ACC112 (cell line): ENCODE measurements around the gene VGF.

Source experiments
- H2AFZ ChIP-seq: fragments of 200-600 bp; sonication (generic); one replicate; pipeline ENCODE4 v1.6.0; 2017; ENCODE audit warnings: antibody characterized with exemption, low read length; ENCODE audit not compliant: unreplicated experiment
- H3K27ac ChIP-seq: fragments of 200-600 bp; sonication (generic); 2 replicates; pipeline ENCODE4 v1.5.1; 2014; ENCODE audit warnings: low read depth, mild to moderate bottlenecking, antibody characterized with exemption, low read length, moderate library complexity
- H3K27me3 ChIP-seq: fragments of 200-600 bp; sonication (generic); 2 replicates; pipeline ENCODE4 v1.6.1; 2014; ENCODE audit warnings: mild to moderate bottlenecking, antibody characterized with exemption, low read length, moderate library complexity, mixed read lengths; ENCODE audit not compliant: insufficient read depth
- H3K36me3 ChIP-seq: fragments of 200-600 bp; sonication (generic); 2 replicates; pipeline ENCODE4 v1.6.1; 2016; ENCODE audit warnings: mild to moderate bottlenecking, antibody characterized with exemption, low read length, moderate library complexity, mixed read lengths; ENCODE audit not compliant: insufficient read depth
- H3K4me1 ChIP-seq: fragments of 200-600 bp; sonication (generic); one replicate; pipeline ENCODE4 v1.6.1; 2016; ENCODE audit warnings: low read length, mixed read lengths; ENCODE audit not compliant: insufficient read depth, unreplicated experiment, control insufficient read depth
- H3K4me3 ChIP-seq: fragments of 200-600 bp; sonication (generic); 2 replicates; pipeline ENCODE4 v1.5.1; 2014; ENCODE audit warnings: mild to moderate bottlenecking, low read depth, low read length
- H3K79me2 ChIP-seq: fragments of 200-600 bp; sonication (generic); one replicate; pipeline ENCODE4 v1.6.0; 2016; ENCODE audit warnings: low read length; ENCODE audit not compliant: control insufficient read depth, unreplicated experiment, insufficient read depth

The VGF gene

DNA sequence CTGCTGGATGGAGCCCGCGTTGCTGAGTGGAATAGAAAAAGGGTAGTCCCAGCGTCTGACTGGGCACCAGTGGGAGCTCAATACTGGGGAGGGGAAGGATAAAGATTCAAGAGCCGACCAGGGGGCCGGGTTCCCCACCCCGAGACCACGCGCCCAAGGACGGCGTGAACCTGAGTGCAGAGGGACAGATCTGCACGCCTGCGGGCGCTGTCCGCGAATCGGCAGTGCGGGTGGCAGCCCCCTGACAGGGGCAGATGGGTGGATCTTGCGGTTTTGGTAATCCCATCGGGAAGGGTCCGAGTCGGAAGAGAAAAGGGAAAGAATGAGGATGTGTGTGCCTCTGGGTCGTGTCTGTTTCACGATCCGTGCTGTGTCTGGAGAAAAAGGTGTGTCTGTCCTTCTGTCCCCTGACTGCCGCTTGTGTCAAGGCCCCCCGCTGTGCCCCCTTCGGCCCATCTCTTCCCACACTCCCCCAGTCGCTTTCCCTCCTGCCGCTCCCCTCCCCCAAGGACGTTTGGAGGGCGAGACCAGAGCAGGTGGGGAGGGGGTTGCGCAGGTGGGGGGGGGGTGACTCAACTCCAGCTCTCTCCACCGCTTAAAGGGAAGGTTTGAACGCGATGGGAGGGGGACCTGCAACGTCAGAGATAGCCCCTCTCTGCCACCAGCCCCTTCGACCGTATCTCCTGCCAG lies 734 bp upstream of the VGF start:
- Histone ChIP-seq H3K4me1 (peaks cover 53% of the 10 kb centered on the region), H3K27me3 (peaks cover 46% of the 10 kb centered on the region), H3K79me2 (no peaks in the 10 kb centered on the region), H3K27ac (no peak overlapping the region), H3K4me3 (peak overlapping the region; percentile 78), H3K36me3 (no peaks in the 10 kb centered on the region), H2AFZ (peak overlapping the region; percentile 69)

DNA sequence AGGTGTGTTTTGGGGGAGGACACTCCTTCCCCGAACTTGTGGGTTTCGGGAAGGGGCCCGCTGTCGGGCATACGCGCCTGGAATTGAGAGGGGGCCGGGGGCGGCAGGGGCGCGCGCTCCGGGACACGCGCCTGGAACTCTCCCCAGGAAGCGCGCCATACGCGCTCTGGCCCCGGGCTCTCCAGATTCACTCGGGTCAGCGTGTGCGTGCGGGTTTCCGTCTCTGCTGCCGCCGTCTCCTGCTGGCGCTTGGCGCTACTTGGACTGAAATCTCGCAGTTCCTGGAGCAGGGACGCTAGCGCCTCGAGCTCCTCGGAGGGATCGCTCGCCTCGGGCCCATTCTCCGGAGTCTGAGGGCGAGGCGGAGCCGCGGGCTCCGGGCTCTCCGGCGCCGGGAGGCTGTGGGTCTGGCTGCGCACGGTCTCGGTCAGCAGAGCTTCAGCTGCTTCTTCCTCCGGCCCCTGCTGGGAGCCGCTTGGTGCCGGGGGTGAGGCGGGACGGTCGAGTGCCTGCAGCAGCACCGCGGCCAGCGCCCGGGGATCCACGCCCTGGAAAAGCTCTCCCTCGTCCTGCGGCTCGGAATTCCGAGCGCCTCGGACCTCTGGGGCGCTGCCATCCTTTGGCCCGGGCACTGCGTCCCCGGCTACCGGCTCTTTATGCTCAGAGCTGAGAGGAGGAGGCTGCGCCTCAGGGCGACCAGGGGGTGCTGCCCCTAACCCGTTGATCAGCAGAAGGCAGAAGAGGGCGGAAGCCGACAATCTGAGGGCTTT lies 1.1 kb downstream of the VGF start:
- H3K27ac ChIP-seq = no peak overlapping the region
- H3K27me3 ChIP-seq = peaks cover 33% of the 10 kb centered on the region
- no peaks in the 10 kb centered on the region for H3K36me3 ChIP-seq
- H3K4me1 ChIP-seq = peaks cover 54% of the 10 kb centered on the region
- no peaks in the 10 kb centered on the region for H3K79me2 ChIP-seq
- H3K4me3 ChIP-seq = peak overlapping the region; percentile 80
- no peak overlapping the region for H2AFZ ChIP-seq

DNA sequence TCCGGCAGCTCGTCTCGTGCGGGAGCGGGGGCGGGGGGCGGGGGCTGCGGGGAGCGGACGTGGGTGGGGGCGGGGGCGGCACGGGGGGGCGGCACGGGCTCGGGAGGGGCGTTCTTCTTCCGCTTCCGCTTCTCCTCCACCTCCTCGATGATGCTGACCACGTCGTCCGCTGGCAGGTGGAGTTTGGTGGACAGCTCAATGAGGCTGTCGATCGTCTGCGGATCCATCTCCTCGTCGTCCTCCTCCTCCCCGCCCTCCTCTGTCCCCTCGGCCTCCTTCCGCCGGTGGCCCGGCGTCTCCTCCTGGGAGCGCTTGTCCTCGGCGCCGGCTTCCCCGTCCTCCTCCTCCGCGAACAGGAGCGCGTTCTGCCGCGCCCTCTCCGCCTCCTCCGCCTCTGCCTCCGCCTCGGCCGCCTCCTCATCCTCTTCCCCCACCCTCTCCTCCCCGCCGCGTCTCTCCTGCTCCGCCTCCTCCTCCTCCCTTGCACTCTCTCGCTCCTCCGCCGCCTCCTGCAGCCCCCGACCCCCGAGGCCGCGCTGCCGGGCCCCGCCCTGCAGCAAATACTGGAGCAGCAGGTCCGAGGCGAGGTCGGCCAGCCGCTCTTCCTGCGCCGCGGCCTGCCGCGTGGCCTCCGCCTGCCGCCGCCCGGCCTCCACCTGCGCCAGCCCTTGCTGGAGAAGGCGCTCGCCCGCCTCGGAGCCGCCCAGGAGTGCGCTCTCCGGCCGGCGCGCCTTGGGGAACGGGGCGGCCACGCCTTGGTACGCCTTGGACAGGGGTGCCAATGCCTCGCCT lies 1.9 kb downstream of the VGF start:
- peaks cover 51% of the 10 kb centered on the region for H3K4me1 ChIP-seq
- no peaks in the 10 kb centered on the region for H3K36me3 ChIP-seq
- no peak overlapping the region for H2AFZ ChIP-seq
- H3K4me3 ChIP-seq = peak overlapping the region; percentile 80
- no peaks in the 10 kb centered on the region for H3K79me2 ChIP-seq
- H3K27me3 ChIP-seq = peaks cover 33% of the 10 kb centered on the region
- no peak overlapping the region for H3K27ac ChIP-seq

DNA sequence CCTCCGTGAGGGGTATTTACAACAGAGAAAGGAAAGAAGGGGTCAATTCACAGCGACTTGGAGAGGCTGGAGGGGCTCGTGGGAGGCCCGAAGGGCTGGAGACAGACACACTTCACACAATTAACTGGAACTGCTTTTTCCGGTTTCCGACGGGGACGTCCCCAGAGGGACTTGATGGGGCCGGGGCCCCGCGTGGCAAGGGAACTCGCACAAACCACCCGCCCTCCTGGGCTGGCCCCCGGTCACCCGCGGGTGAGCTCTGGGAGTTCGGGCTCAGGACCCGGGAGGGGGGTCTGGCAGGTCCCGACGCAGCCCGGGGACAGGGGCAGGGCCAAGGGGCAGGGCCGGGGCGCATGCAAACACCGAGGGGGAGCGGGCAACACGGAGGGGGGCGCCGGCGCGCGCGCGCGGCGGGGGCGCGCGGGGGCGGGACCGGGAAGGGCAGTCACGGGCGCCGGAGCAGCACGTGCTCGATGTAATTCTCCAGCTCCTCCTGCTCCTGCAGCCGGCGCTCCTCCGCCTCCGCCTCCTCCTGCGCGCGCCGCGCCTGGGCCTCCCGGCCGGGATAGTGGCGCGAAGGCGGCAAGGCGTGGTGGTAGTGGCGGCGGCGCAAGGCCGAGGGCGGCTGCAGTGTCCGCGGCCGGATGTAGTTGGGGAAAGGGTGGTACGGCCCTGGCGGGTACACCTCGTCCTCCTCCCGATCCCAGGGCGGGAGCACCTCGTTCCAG lies 2.7 kb downstream of the VGF start:
- H3K4me3 ChIP-seq = peak overlapping the region; percentile 77
- H2AFZ ChIP-seq = no peak overlapping the region
- H3K27me3 ChIP-seq = peaks cover 28% of the 10 kb centered on the region
- H3K36me3 ChIP-seq = no peaks in the 10 kb centered on the region
- no peaks in the 10 kb centered on the region for H3K79me2 ChIP-seq
- no peak overlapping the region for H3K27ac ChIP-seq
- H3K4me1 ChIP-seq = peaks cover 44% of the 10 kb centered on the region

GRCh38 chr7:101161692-101162471 lies 3.5 kb downstream of the VGF start:
- H3K4me3 ChIP-seq = 0 out of 2 replicates have a peak overlapping the region, but pooled peaks have one; percentile 77
- H3K4me1 ChIP-seq = peaks cover 36% of the 10 kb centered on the region
- no peak overlapping the region for H3K27ac ChIP-seq
- H3K36me3 ChIP-seq = 0 out of 2 replicates have a peak, but pooled peaks cover 3% of the 10 kb centered on the region
- H3K79me2 ChIP-seq = no peaks in the 10 kb centered on the region
- H3K27me3 ChIP-seq = peaks cover 20% of the 10 kb centered on the region
- H2AFZ ChIP-seq = no peak overlapping the region

DNA sequence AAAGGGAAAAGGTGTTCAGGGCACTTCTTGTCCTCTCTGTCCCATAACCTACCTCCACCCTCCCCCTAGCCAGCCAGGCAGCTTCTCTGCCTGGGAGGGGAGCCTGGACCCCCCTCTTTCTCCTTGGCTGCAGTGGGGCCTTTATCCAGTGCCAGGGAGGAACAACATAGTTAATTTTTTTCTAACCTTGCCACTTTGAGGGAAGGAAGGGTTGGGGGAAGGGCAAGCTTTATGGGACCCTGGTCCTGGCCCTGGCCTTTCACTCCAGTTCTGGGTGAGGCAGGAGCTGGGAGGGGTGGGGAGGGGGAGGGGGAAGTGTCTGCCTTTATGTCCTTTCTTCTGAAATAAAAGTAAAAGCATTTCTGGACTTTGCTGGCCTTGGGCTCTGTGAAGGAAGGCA lies 4.5 kb downstream of the VGF start:
- Histone ChIP-seq H2AFZ (no peak overlapping the region), H3K27me3 (peaks cover 12% of the 10 kb centered on the region), H3K79me2 (peaks cover 3% of the 10 kb centered on the region), H3K27ac (no peak overlapping the region), H3K4me3 (no peak overlapping the region), H3K4me1 (peaks cover 28% of the 10 kb centered on the region), H3K36me3 (0 out of 2 replicates have a peak, but pooled peaks cover 3% of the 10 kb centered on the region)

DNA sequence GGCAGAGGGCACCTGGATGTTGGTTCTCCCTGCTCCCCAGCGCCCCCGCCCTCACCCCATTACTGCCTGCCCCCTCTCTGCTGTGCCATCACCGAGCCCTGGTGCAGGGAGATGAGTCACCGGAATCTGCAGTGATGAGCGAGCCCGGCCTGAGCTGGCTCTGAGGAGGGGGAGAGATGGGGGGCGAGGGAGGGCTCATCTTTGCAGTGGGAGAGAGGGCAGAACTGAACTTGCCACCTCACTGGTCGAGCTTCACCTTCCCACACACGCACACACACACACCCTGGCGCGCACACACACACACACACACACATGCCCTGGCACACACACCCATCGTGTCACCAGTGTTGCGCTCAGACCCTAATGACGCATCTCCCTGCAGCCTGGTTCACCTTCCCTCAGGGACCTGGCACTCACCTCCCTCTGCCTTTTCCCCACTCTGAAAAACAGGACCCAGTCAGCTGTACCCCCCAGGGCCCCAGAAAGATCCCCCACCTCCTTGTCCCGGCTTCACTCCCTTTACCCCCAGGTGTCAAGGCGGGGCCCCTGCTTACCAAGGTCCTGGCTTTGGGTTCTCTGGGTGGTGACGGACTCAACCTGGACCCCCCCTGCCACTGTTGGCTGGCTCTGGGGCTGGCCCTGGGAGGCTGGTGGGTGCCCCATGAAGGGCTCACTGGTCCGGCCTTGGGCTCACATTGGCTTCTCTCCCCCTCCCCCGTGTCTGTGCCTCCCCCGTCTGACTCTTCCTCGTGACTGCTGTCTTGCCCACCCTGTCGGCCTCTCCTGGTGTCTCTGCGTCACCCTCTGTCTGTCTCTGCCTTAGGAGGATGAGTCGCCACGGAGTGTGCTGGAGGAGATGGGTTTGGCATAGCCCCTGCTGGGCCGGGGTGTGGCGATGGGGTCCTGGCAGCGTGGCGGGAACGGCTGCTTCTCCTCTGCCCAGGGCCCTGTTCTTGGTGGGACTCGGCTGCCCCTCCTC lies 5.4 kb downstream of the VGF start:
- H2AFZ ChIP-seq = no peak overlapping the region
- 0 out of 2 replicates have a peak, but pooled peaks cover 3% of the 10 kb centered on the region for H3K36me3 ChIP-seq
- peak overlapping the region; percentile 66 for H3K27ac ChIP-seq
- peaks cover 6% of the 10 kb centered on the region for H3K27me3 ChIP-seq
- peaks cover 30% of the 10 kb centered on the region for H3K4me1 ChIP-seq
- H3K4me3 ChIP-seq = no peak overlapping the region
- peaks cover 12% of the 10 kb centered on the region for H3K79me2 ChIP-seq

- no peak overlapping the region for H3K4me3 ChIP-seq
- H3K36me3 ChIP-seq = 0 out of 2 replicates have a peak, but pooled peaks cover 3% of the 10 kb centered on the region
- peaks cover 18% of the 10 kb centered on the region for H3K79me2 ChIP-seq
- no peak overlapping the region for H3K27ac ChIP-seq
- peaks cover 25% of the 10 kb centered on the region for H3K4me1 ChIP-seq
- no peak overlapping the region for H2AFZ ChIP-seq
- no peaks in the 10 kb centered on the region for H3K27me3 ChIP-seq
Observed at GRCh38 chr7:101156866-101157589, 8.3 kb downstream of the VGF start.
